Amniotic epithelial cell (primary cell): ENCODE measurements around the gene TFAP2C.
"Not testable (repeated sequence)": the region's sequence is repeated elsewhere in the genome, so short reads cannot be mapped to it uniquely, and the experiment has no call there.

Experiments
- DNase-seq: peaks from one replicate; pipeline ENCODE4 v3.0.0-alpha.2; 2010; ENCODE audit warnings: low read depth

The TFAP2C gene

DNA sequence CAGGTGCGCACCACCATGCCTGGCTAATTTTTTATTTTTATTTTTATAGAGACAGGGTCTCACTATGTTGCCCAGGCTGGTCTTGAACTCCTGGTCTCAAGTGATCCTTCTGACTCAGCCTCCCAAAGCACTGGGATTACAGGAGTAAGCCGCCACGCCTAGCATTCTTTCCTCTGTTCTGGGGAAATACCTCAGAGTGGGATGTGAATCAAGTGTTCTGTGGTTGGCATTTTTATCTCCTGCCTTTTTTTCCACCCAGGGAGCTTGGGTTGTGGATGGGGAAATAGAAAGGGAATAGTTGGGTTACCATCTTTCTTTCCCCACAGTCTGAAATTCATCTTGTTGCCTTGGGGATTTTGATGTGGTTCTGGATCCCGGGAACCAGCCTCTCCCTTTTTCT, 24.1 kb downstream of the TFAP2C start:
- no peak for DNase-seq

GRCh38 chr20:56656632-56657031, 27.5 kb downstream of the TFAP2C start:
- no peak for DNase-seq

DNA sequence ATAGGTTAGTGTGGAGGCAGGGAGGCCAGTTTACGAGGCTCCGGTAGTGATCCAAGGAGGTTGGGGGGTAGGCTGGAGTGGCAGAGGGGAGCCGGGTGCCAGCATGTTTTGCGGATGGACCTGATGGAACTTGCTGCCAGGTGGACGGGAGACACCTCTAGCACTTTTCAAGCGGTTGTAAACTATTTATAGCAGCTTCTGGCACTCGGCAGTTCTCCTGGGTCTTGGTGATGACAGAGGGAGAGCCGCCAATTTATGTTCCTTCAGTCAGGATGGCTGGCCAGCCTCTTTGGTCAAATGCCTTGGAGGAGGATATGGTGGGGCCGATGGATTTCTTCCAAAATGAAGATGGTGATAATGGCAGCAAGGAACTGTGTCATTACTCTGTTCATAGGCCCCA, 28.8 kb downstream of the TFAP2C start:
- DNase-seq, result no peak

DNA sequence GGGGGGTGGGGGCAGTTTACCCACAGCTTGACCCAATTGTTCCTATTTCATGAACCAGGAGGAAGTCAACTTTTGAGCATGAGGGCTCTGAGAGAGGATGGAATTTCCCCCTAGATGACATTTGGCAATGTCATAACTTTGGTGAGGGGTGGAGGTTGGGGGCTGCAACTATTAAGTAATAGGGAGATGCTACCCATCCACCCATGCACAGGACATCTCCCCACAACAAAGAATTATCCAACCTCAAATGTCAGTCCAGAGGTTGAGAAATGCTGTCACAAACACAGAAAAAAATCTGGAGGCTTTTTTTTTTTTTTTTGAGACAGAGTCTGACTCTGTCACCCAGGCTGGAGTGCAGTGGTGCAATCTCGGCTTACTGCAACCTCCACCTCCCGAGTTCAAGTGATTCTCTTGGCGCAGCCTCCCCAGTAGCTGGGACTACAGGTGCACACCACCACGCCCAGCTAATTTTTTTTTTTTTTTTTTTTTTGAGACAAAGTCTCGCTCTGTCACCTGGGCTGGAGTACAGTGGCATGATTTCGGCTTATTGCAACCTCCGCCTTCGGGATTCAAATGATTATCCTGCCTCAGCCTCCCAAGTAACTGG, 29.3 kb downstream of the TFAP2C start:
- not testable (repeated sequence) for DNase-seq

- DNase-seq, result no peak
These were observed 34.6 kb downstream of the TFAP2C start for GRCh38 chr20:56663660-56664059.

GRCh38 chr20:56664796-56665195, 35.7 kb downstream of the TFAP2C start:
- no peak for DNase-seq

DNA sequence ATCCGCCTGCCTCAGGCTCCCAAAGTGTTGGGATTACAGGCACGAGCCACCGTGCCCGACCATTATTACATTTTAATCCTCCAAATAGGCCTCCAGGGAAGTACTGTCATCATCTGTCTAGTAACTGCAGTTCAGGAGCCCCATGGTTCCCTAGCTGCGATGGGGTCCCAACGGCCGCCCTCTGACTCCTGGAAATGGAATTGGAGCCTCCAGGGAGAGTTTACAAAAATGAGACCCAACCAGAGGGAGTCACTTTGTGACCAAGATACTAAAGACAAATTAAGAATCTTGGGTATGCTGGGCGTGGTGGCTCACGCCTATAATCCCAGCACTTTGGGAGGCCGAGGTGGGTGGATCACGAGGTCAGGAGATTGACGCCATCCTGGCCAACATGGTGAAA, 36.7 kb downstream of the TFAP2C start:
- no peak for DNase-seq

DNA sequence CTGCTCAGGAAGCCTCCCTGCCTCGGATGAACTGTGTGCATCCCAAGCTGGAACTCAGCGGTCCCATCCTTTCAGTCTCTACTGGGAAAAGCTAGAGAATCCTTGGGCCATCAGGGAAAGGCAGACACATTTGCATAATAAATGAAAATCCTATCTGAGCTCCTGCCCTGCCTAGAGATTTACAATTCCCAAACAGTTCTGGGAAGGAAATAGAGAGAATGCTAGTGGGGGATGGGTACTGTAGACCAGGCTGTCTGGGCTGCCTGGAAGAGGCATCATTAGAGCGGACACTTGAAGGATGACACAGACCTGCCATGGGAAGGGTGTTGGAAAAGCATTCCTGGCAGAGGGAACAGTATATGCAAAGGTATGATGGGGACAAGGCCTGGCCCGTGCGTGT, 44.3 kb downstream of the TFAP2C start:
- no peak for DNase-seq

- DNase-seq, result no peak
These were observed 46.9 kb downstream of the TFAP2C start for GRCh38 chr20:56676001-56676400.

GRCh38 chr20:56676679-56677078, 47.6 kb downstream of the TFAP2C start:
- no peak for DNase-seq

DNA sequence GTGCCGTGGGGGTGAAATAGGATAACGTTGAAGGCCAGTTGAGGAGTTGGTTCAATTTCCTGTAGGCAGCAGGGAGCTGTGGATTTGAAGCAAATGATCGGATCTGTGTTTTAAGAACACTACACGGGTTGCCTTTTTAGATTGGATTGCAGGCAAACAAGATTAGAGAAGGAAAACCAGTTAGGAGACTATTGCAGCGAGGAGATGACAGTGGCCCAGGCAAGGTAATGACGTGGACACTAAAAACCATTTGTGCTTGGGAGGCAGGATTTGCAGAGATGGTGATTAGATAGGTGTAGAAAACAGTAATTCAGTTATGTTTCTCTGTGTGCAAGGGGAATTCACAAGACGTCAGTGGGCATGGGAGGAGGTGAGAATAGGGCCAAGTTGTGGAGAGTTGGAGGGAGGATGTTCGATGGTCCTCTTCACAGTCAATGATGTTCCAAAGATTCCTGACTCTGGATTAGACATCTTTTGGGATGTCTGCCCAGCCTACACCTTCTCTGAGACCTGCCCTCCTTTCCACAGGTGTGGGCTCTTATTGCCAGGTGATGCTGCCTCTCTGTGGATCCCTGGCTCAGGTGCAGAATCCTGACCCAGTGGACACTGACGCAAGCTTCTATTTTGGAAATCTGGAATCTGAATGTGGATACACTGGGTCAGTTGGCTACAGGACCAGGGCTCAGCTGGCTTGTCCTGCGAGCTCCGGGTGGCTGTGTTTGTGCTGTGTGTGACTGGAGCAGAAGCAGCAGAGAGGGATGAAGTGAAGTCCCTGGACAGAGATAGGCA, 54.2 kb downstream of the TFAP2C start:
- DNase-seq, result no peak

GRCh38 chr20:56685879-56686278, 56.8 kb downstream of the TFAP2C start:
- DNase-seq, result no peak

GRCh38 chr20:56687061-56687460, 58.0 kb downstream of the TFAP2C start:
- DNase-seq, result no peak

DNA sequence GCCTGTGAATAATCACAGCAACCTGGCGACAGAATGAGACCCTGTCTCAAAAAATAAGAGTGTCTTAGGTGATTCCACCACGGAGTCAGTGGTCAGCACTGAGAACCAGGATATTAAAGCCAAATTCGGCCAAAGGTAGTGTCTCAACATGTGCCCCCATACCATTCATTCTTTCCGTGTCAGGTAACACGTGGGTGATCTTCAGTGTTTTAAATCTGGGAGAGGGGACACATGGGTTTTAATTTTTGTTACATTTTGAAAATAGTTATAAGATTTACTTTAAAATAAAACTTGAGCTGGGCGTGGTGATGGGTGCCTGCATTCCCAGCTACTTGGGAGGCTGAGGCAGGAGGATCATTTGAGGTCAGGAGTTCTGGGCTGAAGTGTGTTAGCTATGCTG, 59.0 kb downstream of the TFAP2C start:
- DNase-seq, result no peak
